ENCODE measurements around the gene RESP18.

Gene RESP18

GRCh38 chr2:219294356-219295351 is 37.9 kb downstream of the RESP18 start:
- Histone ChIP-seq H2BK15ac (ENCODE audit: low read depth, poor library complexity, severe bottlenecking) (peak overlapping the region; percentile 62), H3K4me2 (ENCODE audit: low read length, poor library complexity, severe bottlenecking) (peak overlapping the region; percentile 78), H3K4me3 (ENCODE audit: insufficient read depth in 1 of 2, low read depth in 1 of 2, low read length in 2 of 2) (peak overlapping the region; percentile 62 to 76), H3K14ac (ENCODE audit: low read length in 2 of 2) (no peak overlapping the region), H3K4ac (ENCODE audit: low read depth in 1 of 2, low read length in 2 of 2) (peak overlapping the region in 1 of 2 experiments; percentile 15), H3K79me1 (replicated peaks; ENCODE audit: low read length, poor library complexity, severe bottlenecking) (no peaks in the 10 kb centered on the region), H2AFZ (ENCODE audit: low read depth, low read length) (peak overlapping the region; percentile 77), H3K9me3 (ENCODE audit: control insufficient read depth, low read length) (no peaks in the 10 kb centered on the region), H3K27me3 (ENCODE audit: control insufficient read depth in 1 of 2, insufficient read depth in 1 of 2, low read length in 2 of 2) (peaks cover 8 to 9% of the 10 kb centered on the region in 2 experiments), H4K8ac (ENCODE audit: low read length) (peak overlapping the region; percentile 89), H2AK5ac (ENCODE audit: low read length, severe bottlenecking) (no peak overlapping the region), H3K36me3 (ENCODE audit: control insufficient read depth in 1 of 2, insufficient read depth in 2 of 2, low read depth in 1 of 2, low read length in 2 of 2) (no peaks in the 10 kb centered on the region), H2BK12ac (ENCODE audit: low read length in 2 of 2) (peak overlapping the region in 1 of 2 experiments; percentile 31), H2BK120ac (ENCODE audit: low read depth, low read length) (peak overlapping the region; percentile 12), H2BK5ac (ENCODE audit: low read depth, low read length, poor library complexity, severe bottlenecking) (no peak overlapping the region), H3K23ac (ENCODE audit: low read length in 2 of 2) (no peak overlapping the region), H3K4me1 (ENCODE audit: control insufficient read depth, insufficient read depth, low read depth, low read length) (peaks cover 14% of the 10 kb centered on the region), H3K18ac (ENCODE audit: low read depth in 1 of 2, low read length in 2 of 2) (peak overlapping the region in 1 of 2 experiments; percentile 40), H3K27ac (ENCODE audit: low read length, poor library complexity, severe bottlenecking) (no peak overlapping the region), H4K91ac (ENCODE audit: low read length) (no peak overlapping the region), H3K9ac (ENCODE audit: low read length) (peak overlapping the region; percentile 80)
- 6% methylated on average over 63 of the region's 67 CpGs for whole genome bisulfite sequencing
- DNase-seq = peak; percentile 72

- no peak overlapping the region for H2BK120ac ChIP-seq (ENCODE audit: low read depth, low read length)
Measured at GRCh38 chr2:219293736-219294231, 38.8 kb downstream of the RESP18 start.

GRCh38 chr2:219292616-219293015 is 39.9 kb downstream of the RESP18 start:
- Histone ChIP-seq H2BK15ac (ENCODE audit: low read depth, poor library complexity, severe bottlenecking) (no peak overlapping the region), H4K8ac (ENCODE audit: low read length) (no peak overlapping the region), H2BK5ac (ENCODE audit: low read depth, low read length, poor library complexity, severe bottlenecking) (no peak overlapping the region), H3K14ac (ENCODE audit: low read length in 2 of 2) (no peak overlapping the region), H3K9me3 (ENCODE audit: control insufficient read depth, low read length) (no peaks in the 10 kb centered on the region), H2AFZ (ENCODE audit: low read depth, low read length) (no peak overlapping the region), H3K18ac (ENCODE audit: low read depth in 1 of 2, low read length in 2 of 2) (no peak overlapping the region), H4K91ac (ENCODE audit: low read length) (no peak overlapping the region), H3K79me1 (replicated peaks; ENCODE audit: low read length, poor library complexity, severe bottlenecking) (no peaks in the 10 kb centered on the region), H3K36me3 (ENCODE audit: control insufficient read depth in 1 of 2, insufficient read depth in 2 of 2, low read depth in 1 of 2, low read length in 2 of 2) (no peaks in the 10 kb centered on the region), H3K4me2 (ENCODE audit: low read length, poor library complexity, severe bottlenecking) (no peak overlapping the region), H3K23ac (ENCODE audit: low read length in 2 of 2) (no peak overlapping the region), H3K4me1 (ENCODE audit: control insufficient read depth, insufficient read depth, low read depth, low read length) (peaks cover 14% of the 10 kb centered on the region), H3K27me3 (ENCODE audit: control insufficient read depth in 1 of 2, insufficient read depth in 1 of 2, low read length in 2 of 2) (no peaks in the 10 kb centered on the region), H2AK5ac (ENCODE audit: low read length, severe bottlenecking) (no peak overlapping the region), H3K4ac (ENCODE audit: low read depth in 1 of 2, low read length in 2 of 2) (no peak overlapping the region), H3K4me3 (ENCODE audit: insufficient read depth in 1 of 2, low read depth in 1 of 2, low read length in 2 of 2) (no peak overlapping the region), H2BK12ac (ENCODE audit: low read length in 2 of 2) (no peak overlapping the region), H3K9ac (ENCODE audit: low read length) (no peak overlapping the region), H2BK120ac (ENCODE audit: low read depth, low read length) (no peak overlapping the region), H3K27ac (ENCODE audit: low read length, poor library complexity, severe bottlenecking) (no peak overlapping the region)
- DNase-seq = no peak
- 99% methylated on average over 9 of the region's 9 CpGs for WGBS

More at GRCh38 chr2:219293736-219294231, 38.8 kb downstream of the RESP18 start:
- Histone ChIP-seq H4K8ac (ENCODE audit: low read length) (no peak overlapping the region), H3K27me3 (ENCODE audit: control insufficient read depth in 1 of 2, insufficient read depth in 1 of 2, low read length in 2 of 2) (no peaks in the 10 kb centered on the region), H3K79me1 (replicated peaks; ENCODE audit: low read length, poor library complexity, severe bottlenecking) (no peaks in the 10 kb centered on the region), H2AFZ (ENCODE audit: low read depth, low read length) (no peak overlapping the region), H2BK12ac (ENCODE audit: low read length in 2 of 2) (no peak overlapping the region), H3K9ac (ENCODE audit: low read length) (peak overlapping the region; percentile 80), H3K9me3 (ENCODE audit: control insufficient read depth, low read length) (no peaks in the 10 kb centered on the region), H2BK5ac (ENCODE audit: low read depth, low read length, poor library complexity, severe bottlenecking) (no peak overlapping the region), H3K4me3 (ENCODE audit: insufficient read depth in 1 of 2, low read depth in 1 of 2, low read length in 2 of 2) (no peak overlapping the region), H2BK15ac (ENCODE audit: low read depth, poor library complexity, severe bottlenecking) (peak overlapping the region; percentile 1), H3K36me3 (ENCODE audit: control insufficient read depth in 1 of 2, insufficient read depth in 2 of 2, low read depth in 1 of 2, low read length in 2 of 2) (no peaks in the 10 kb centered on the region), H2AK5ac (ENCODE audit: low read length, severe bottlenecking) (no peak overlapping the region), H3K14ac (ENCODE audit: low read length in 2 of 2) (no peak overlapping the region), H3K18ac (ENCODE audit: low read depth in 1 of 2, low read length in 2 of 2) (no peak overlapping the region), H4K91ac (ENCODE audit: low read length) (no peak overlapping the region), H3K27ac (ENCODE audit: low read length, poor library complexity, severe bottlenecking) (no peak overlapping the region), H3K4ac (ENCODE audit: low read depth in 1 of 2, low read length in 2 of 2) (no peak overlapping the region), H3K4me1 (ENCODE audit: control insufficient read depth, insufficient read depth, low read depth, low read length) (peaks cover 16% of the 10 kb centered on the region), H3K4me2 (ENCODE audit: low read length, poor library complexity, severe bottlenecking) (no peak overlapping the region), H3K23ac (ENCODE audit: low read length in 2 of 2) (no peak overlapping the region)
- no peak for DNase-seq
- 97% methylated on average over 5 of the region's 5 CpGs for WGBS

- Histone ChIP-seq H3K9me3 (ENCODE audit: control insufficient read depth, low read length) (no peaks in the 10 kb centered on the region), H2AK5ac (ENCODE audit: low read length, severe bottlenecking) (no peak overlapping the region), H3K79me1 (replicated peaks; ENCODE audit: low read length, poor library complexity, severe bottlenecking) (no peaks in the 10 kb centered on the region)
Measured at GRCh38 chr2:219291910-219292490, 40.5 kb downstream of the RESP18 start.

More at GRCh38 chr2:219291910-219292490, 40.5 kb downstream of the RESP18 start:
- Histone ChIP-seq H3K9ac (ENCODE audit: low read length) (no peak overlapping the region), H2AFZ (ENCODE audit: low read depth, low read length) (no peak overlapping the region), H2BK120ac (ENCODE audit: low read depth, low read length) (no peak overlapping the region), H3K14ac (ENCODE audit: low read length in 2 of 2) (no peak overlapping the region), H3K4ac (ENCODE audit: low read depth in 1 of 2, low read length in 2 of 2) (no peak overlapping the region), H3K4me3 (ENCODE audit: insufficient read depth in 1 of 2, low read depth in 1 of 2, low read length in 2 of 2) (no peak overlapping the region), H3K27ac (ENCODE audit: low read length, poor library complexity, severe bottlenecking) (no peak overlapping the region), H3K4me1 (ENCODE audit: control insufficient read depth, insufficient read depth, low read depth, low read length) (peaks cover 14% of the 10 kb centered on the region), H4K8ac (ENCODE audit: low read length) (no peak overlapping the region), H3K18ac (ENCODE audit: low read depth in 1 of 2, low read length in 2 of 2) (no peak overlapping the region), H2BK5ac (ENCODE audit: low read depth, low read length, poor library complexity, severe bottlenecking) (no peak overlapping the region), H3K23ac (ENCODE audit: low read length in 2 of 2) (no peak overlapping the region), H3K36me3 (ENCODE audit: control insufficient read depth in 1 of 2, insufficient read depth in 2 of 2, low read depth in 1 of 2, low read length in 2 of 2) (peaks cover 0 to under 1% of the 10 kb centered on the region in 2 experiments), H4K91ac (ENCODE audit: low read length) (no peak overlapping the region), H2BK15ac (ENCODE audit: low read depth, poor library complexity, severe bottlenecking) (no peak overlapping the region), H2BK12ac (ENCODE audit: low read length in 2 of 2) (no peak overlapping the region), H3K4me2 (ENCODE audit: low read length, poor library complexity, severe bottlenecking) (no peak overlapping the region), H3K27me3 (ENCODE audit: control insufficient read depth in 1 of 2, insufficient read depth in 1 of 2, low read length in 2 of 2) (no peaks in the 10 kb centered on the region)
- 85% methylated on average over 4 of the region's 4 CpGs for WGBS
- DNase-seq = no peak

Data from mesenchymal stem cell (in vitro differentiated cells and primary cell).